ENCODE measurements around the gene GNB1. TPM values are rescaled to one million over a fixed set of nuclear protein-coding genes. Genes with fewer than 3 reads are reported as not detected.
A peak's percentile ranks its signal among the peaks of the same experiment; 100 is the strongest.

GNB1 gene
- total RNA-seq: 257 and 261 TPM in 2 replicates

GRCh38 chr1:1890506-1891348 is at the start of gene GNB1:
Gene GNB1 (minus strand): TSS chr1:1891087. CDS start chr1:1825453, 65,634 bp downstream.
- DNase-seq (ENCODE audit: low read depth): no peak
- peak within 1 kb of the TSS; percentile 96 for H3K4me3 ChIP-seq (ENCODE audit: low read depth, low read length)
- H3K36me3 ChIP-seq (ENCODE audit: control insufficient read depth, insufficient read depth, low read length): no peaks in the 10 kb centered on the region
- peaks cover 5% of the 10 kb centered on the region for H3K27me3 ChIP-seq (ENCODE audit: control insufficient read depth, insufficient read depth, low read length)
- no peak for TF ChIP-seq CTCF (IDR thresholded peaks at IDR 0.05; ENCODE audit: insufficient read depth, low read length, poor library complexity, severe bottlenecking)

GRCh38 chr1:1940123-1940425 is 49.2 kb upstream of the GNB1 start:
- peaks cover 21% of the 10 kb centered on the region for H3K27me3 ChIP-seq (ENCODE audit: control insufficient read depth, insufficient read depth, low read length)
- DNase-seq (ENCODE audit: low read depth): no peak
- H3K4me3 ChIP-seq (ENCODE audit: low read depth, low read length): no peak overlapping the region
- no peak for TF ChIP-seq CTCF (IDR thresholded peaks at IDR 0.05; ENCODE audit: insufficient read depth, low read length, poor library complexity, severe bottlenecking)
- no peaks in the 10 kb centered on the region for H3K36me3 ChIP-seq (ENCODE audit: control insufficient read depth, insufficient read depth, low read length)

- no peak overlapping the region for H3K4me3 ChIP-seq (ENCODE audit: low read depth, low read length)
- DNase-seq (ENCODE audit: low read depth): no peak
- no peaks in the 10 kb centered on the region for H3K36me3 ChIP-seq (ENCODE audit: control insufficient read depth, insufficient read depth, low read length)
- TF ChIP-seq CTCF (IDR thresholded peaks at IDR 0.05; ENCODE audit: insufficient read depth, low read length, poor library complexity, severe bottlenecking): no peak
- peaks cover 21% of the 10 kb centered on the region for H3K27me3 ChIP-seq (ENCODE audit: control insufficient read depth, insufficient read depth, low read length)
Observed at GRCh38 chr1:1939296-1940122, 48.6 kb upstream of the GNB1 start.

GRCh38 chr1:1938613-1939295 is 47.9 kb upstream of the GNB1 start:
- H3K27me3 ChIP-seq (ENCODE audit: control insufficient read depth, insufficient read depth, low read length): peaks cover 21% of the 10 kb centered on the region
- TF ChIP-seq CTCF (IDR thresholded peaks at IDR 0.05; ENCODE audit: insufficient read depth, low read length, poor library complexity, severe bottlenecking): no peak
- H3K36me3 ChIP-seq (ENCODE audit: control insufficient read depth, insufficient read depth, low read length): no peaks in the 10 kb centered on the region
- no peak overlapping the region for H3K4me3 ChIP-seq (ENCODE audit: low read depth, low read length)
- no peak for DNase-seq (ENCODE audit: low read depth)

GRCh38 chr1:1938276-1938573 is 47.3 kb upstream of the GNB1 start:
- no peaks in the 10 kb centered on the region for H3K36me3 ChIP-seq (ENCODE audit: control insufficient read depth, insufficient read depth, low read length)
- H3K27me3 ChIP-seq (ENCODE audit: control insufficient read depth, insufficient read depth, low read length): peaks cover 21% of the 10 kb centered on the region
- no peak overlapping the region for H3K4me3 ChIP-seq (ENCODE audit: low read depth, low read length)
- no peak for TF ChIP-seq CTCF (IDR thresholded peaks at IDR 0.05; ENCODE audit: insufficient read depth, low read length, poor library complexity, severe bottlenecking)
- no peak for DNase-seq (ENCODE audit: low read depth)

Data from kidney epithelial cell (primary cell).